ENCODE data around the gene SNX9.

- TF ChIP-seq CTCF (optimal IDR thresholded peaks at IDR 0.05 in 1 of 3, IDR thresholded peaks at IDR 0.05 in 1 of 3, conservative IDR thresholded peaks at IDR 0.05 in 1 of 3; ENCODE audit: extremely low read depth in 1 of 3, insufficient read depth in 2 of 3, low read length in 3 of 3) (no peak), EZH2 (IDR thresholded peaks at IDR 0.05; ENCODE audit: low read length) (no peak)
Observed at GRCh38 chr6:157946053-157946617, 123.1 kb downstream of the SNX9 start.
